GM21825 (cell line): ENCODE measurements around the gene SLC12A6.
"Not testable (repeated sequence)": the region's sequence is repeated elsewhere in the genome, so short reads cannot be mapped to it uniquely, and the experiment has no call there.

ENCODE experiments used
- ATAC-seq: cut with Tn5 transposase; IDR thresholded peaks from one replicate; pipeline ENCODE4 v1.9.1; 2021; ENCODE audit warnings: mild to moderate bottlenecking, moderate library complexity; ENCODE audit not compliant: unreplicated experiment

SLC12A6 gene

GRCh38 chr15:34337557-34338306 lies at the start of gene SLC12A6:
TSS of gene SLC12A6 (minus strand) at chr15:34337781. CDS start at chr15:34336680, 1,101 bp downstream.
- ATAC-seq: peak; percentile 72

- ATAC-seq: not testable (repeated sequence)
Measured at GRCh38 chr15:34381829-34382521, 44.4 kb upstream of the SLC12A6 start.

- ATAC-seq: not testable (repeated sequence)
Measured at GRCh38 chr15:34380491-34380890, 42.9 kb upstream of the SLC12A6 start.

GRCh38 chr15:34376856-34377255 lies 39.3 kb upstream of the SLC12A6 start:
- ATAC-seq: no peak

GRCh38 chr15:34375541-34375940 lies 38.0 kb upstream of the SLC12A6 start:
- ATAC-seq: not testable (repeated sequence)

GRCh38 chr15:34374816-34375215 lies 37.2 kb upstream of the SLC12A6 start:
- ATAC-seq: no peak

GRCh38 chr15:34373951-34374350 lies 36.4 kb upstream of the SLC12A6 start:
- no peak for ATAC-seq

GRCh38 chr15:34370643-34371042 lies 33.1 kb upstream of the SLC12A6 start:
- ATAC-seq: no peak

GRCh38 chr15:34370129-34370528 lies 32.5 kb upstream of the SLC12A6 start:
- ATAC-seq: no peak

GRCh38 chr15:34367101-34368081 lies 29.8 kb upstream of the SLC12A6 start, which contains the start of gene LPCAT4:
TSS of gene LPCAT4 (minus strand) at chr15:34367196. CDS start at chr15:34367100, 96 bp downstream.
- peak; percentile 76 for ATAC-seq

GRCh38 chr15:34366271-34367065 lies 28.9 kb upstream of the SLC12A6 start:
- peak; percentile 29 for ATAC-seq

GRCh38 chr15:34365836-34366235 lies 28.3 kb upstream of the SLC12A6 start:
- no peak for ATAC-seq

- ATAC-seq: no peak
Measured at GRCh38 chr15:34365091-34365825, 27.7 kb upstream of the SLC12A6 start.

GRCh38 chr15:34364041-34364440 lies 26.5 kb upstream of the SLC12A6 start:
- ATAC-seq: no peak

GRCh38 chr15:34362047-34362773 lies 24.6 kb upstream of the SLC12A6 start:
- ATAC-seq: no peak

GRCh38 chr15:34361278-34361677 lies 23.7 kb upstream of the SLC12A6 start:
- ATAC-seq: no peak

GRCh38 chr15:34360298-34360697 lies 22.7 kb upstream of the SLC12A6 start:
- no peak for ATAC-seq

- no peak for ATAC-seq
Measured at GRCh38 chr15:34359416-34359815, 21.8 kb upstream of the SLC12A6 start.

- ATAC-seq: no peak
Measured at GRCh38 chr15:34358948-34359347, 21.4 kb upstream of the SLC12A6 start.
